K562 (cell line): ENCODE results near the gene MAST4. TPM values are rescaled to one million over a fixed set of nuclear protein-coding genes. Genes with fewer than 3 reads are reported as not detected.

Experiments used
- CHD1 ChIP-seq: fragments of 200-600 bp; sonication (generic); IDR thresholded peaks from one replicate; pipeline ENCODE4 v1.6.1; 2012; ENCODE audit warnings: mild to moderate bottlenecking, moderate library complexity, low read length, inconsistent platforms
- DEAF1 ChIP-seq: fragments of 450-650 bp; formaldehyde crosslinking; IDR thresholded peaks from 2 replicates; pipeline ENCODE4 v1.4.0; 2020; ENCODE audit warnings: mild to moderate bottlenecking, moderate library complexity
- HNRNPL ChIP-seq: fragments of 200-400 bp; formaldehyde crosslinking; IDR thresholded peaks from 2 replicates; pipeline ENCODE4 v1.6.1; 2017; ENCODE audit warnings: low read depth, mild to moderate bottlenecking, low read length
- NCOA6 ChIP-seq: fragments of 450-650 bp; IDR thresholded peaks from 2 replicates; pipeline ENCODE4 v1.6.1; 2017; ENCODE audit warnings: mild to moderate bottlenecking
- NR1H2 ChIP-seq: sonication (generic); formaldehyde crosslinking; IDR thresholded peaks from 2 replicates; pipeline ENCODE4 v1.4.0; 2020; ENCODE audit warnings: mild to moderate bottlenecking, missing genetic modification reagents
- PTRF ChIP-seq: fragments of 450-650 bp; IDR thresholded peaks from 2 replicates; pipeline ENCODE4 v1.6.1; 2016; ENCODE audit warnings: mild to moderate bottlenecking, missing genetic modification characterization, missing compliant biosample characterization
- SMARCA4 ChIP-seq: fragments of 450-650 bp; IDR thresholded peaks from 2 replicates; pipeline ENCODE4 v1.6.1; 2016
- TFE3 ChIP-seq: fragments of 450-650 bp; formaldehyde crosslinking; IDR thresholded peaks from 2 replicates; pipeline ENCODE4 v1.4.0; 2020; ENCODE audit warnings: mild to moderate bottlenecking, mixed read lengths
- polyA plus RNA-seq, 8 experiments: library from polyadenylated mRNA; depleted of rRNA in 4 of 8; stranded (reverse) in 5 of 8; unstranded in 3 of 8; fragments of >200 nt; fragmentation: Nextera tagmentation in 2 of 8; fragmentation: Illumina TruSeq in 1 of 8; extraction: Ambion mirVana in 2 of 8; extraction: Trizol in 1 of 8; gene quantifications; 2 replicates each; pipeline versions ENCODE4 v1.2.1 to v1.2.3, GENCODE V29; 2011 to 2014; ENCODE audit warnings: inconsistent platforms in 1 of 8, missing spikeins in 1 of 8
- total RNA-seq, 7 experiments: library from RNA; depleted of rRNA in 6 of 7; stranded (reverse); fragments of >200 nt in 6 of 7; fragmentation: Illumina TruSeq in 2 of 7; extraction: Trizol in 2 of 7; gene quantifications; 2 replicates each; pipeline versions ENCODE4 v1.2.1 to v1.2.3, GENCODE V29; 2011 to 2021; ENCODE audit warnings: low replicate concordance in 1 of 7

Gene MAST4
- total and polyA plus RNA-seq, 9 of the 15 experiments (the other 6 are each of a cell fraction or from before 2014, with no cell fraction given): 0.88 to 10.1 (median 5.2) TPM

- TF ChIP-seq TFE3 (CRISPR knock-in tag) (no peak), SMARCA4 (no peak), DEAF1 (0 out of 2 replicates have a peak, but pooled peaks have one; percentile 22), NCOA6 (no peak), CHD1 (no peak), HNRNPL (no peak), PTRF (no peak), NR1H2 (CRISPR knock-in tag) (no peak)
These were observed 218.2 kb downstream of the MAST4 start (continued) for GRCh38 chr5:66814146-66814991.
